Keratinocyte (primary cell): ENCODE measurements around the gene EPB41L4B. TPM values are rescaled to one million over a fixed set of nuclear protein-coding genes. Genes with fewer than 3 reads are reported as not detected.
"Not testable (repeated sequence)": the region's sequence is repeated elsewhere in the genome, so short reads cannot be mapped to it uniquely, and the experiment has no call there.

ENCODE experiments used
- DNase-seq: peaks from one replicate; pipeline ENCODE4 v3.0.0-alpha.2; 2011; ENCODE audit warnings: low read depth, missing footprints, low spot score
- FAIRE-seq: peaks from 2 replicates; lab custom pipeline; 2011; peaks lifted over from hg19 to GRCh38; lab: Jason Lieb, UNC
- H2AFZ ChIP-seq: 2 replicates; pipeline ENCODE4 v1.6.0; 2012; ENCODE audit warnings: low read length, control low read depth, inconsistent platforms; ENCODE audit not compliant: control insufficient read depth
- H3K27ac ChIP-seq: 2 replicates; pipeline ENCODE4 v1.5.1; 2011; ENCODE audit warnings: low read length; ENCODE audit not compliant: control insufficient read depth, insufficient read depth
- H3K27me3 ChIP-seq: 3 replicates; pipeline ENCODE4 v1.6.0; 2011; ENCODE audit warnings: low read length; ENCODE audit not compliant: control insufficient read depth, insufficient read depth; ENCODE audit errors: extremely low read depth
- H3K36me3 ChIP-seq, 2 experiments: 2 replicates in 1 of 2; 3 replicates in 1 of 2; pipeline ENCODE4 v1.5.1; 2011; ENCODE audit warnings: low read length in 2 of 2, mild to moderate bottlenecking in 1 of 2; ENCODE audit not compliant: control insufficient read depth in 2 of 2, insufficient read depth in 2 of 2; ENCODE audit errors: extremely low read depth in 1 of 2
- H3K4me1 ChIP-seq: 3 replicates; pipeline ENCODE4 v1.5.1; 2011; ENCODE audit warnings: low read length; ENCODE audit not compliant: control insufficient read depth, insufficient read depth; ENCODE audit errors: extremely low read depth
- H3K4me2 ChIP-seq: 3 replicates; pipeline ENCODE4 v1.6.0; 2011; ENCODE audit warnings: low read depth, low read length; ENCODE audit not compliant: control insufficient read depth, insufficient read depth; ENCODE audit errors: extremely low read depth
- H3K4me3 ChIP-seq, 3 experiments: fragments of 200-600 bp in 1 of 3; sonication (generic) in 1 of 3; 2 replicates in 2 of 3; 3 replicates in 1 of 3; pipeline ENCODE4 v1.5.1; 2011 to 2016; ENCODE audit warnings: low read length in 3 of 3, mild to moderate bottlenecking in 3 of 3, control low read depth in 2 of 3, inconsistent platforms in 1 of 3, low read depth in 1 of 3, mixed read lengths in 1 of 3, mixed run types in 1 of 3, moderate library complexity in 1 of 3; ENCODE audit not compliant: control insufficient read depth in 2 of 3, insufficient read depth in 2 of 3; ENCODE audit errors: extremely low read depth in 1 of 3
- H3K79me2 ChIP-seq: 2 replicates; pipeline ENCODE4 v1.6.0; 2012; ENCODE audit warnings: low read length; ENCODE audit not compliant: control insufficient read depth, insufficient read depth
- H3K9ac ChIP-seq: 3 replicates; pipeline ENCODE4 v1.6.0; 2011; ENCODE audit warnings: low read length; ENCODE audit not compliant: control insufficient read depth, insufficient read depth; ENCODE audit errors: extremely low read depth
- H3K9me1 ChIP-seq: 3 replicates; pipeline ENCODE4 v1.6.0; 2011; ENCODE audit warnings: low read length; ENCODE audit not compliant: control insufficient read depth, insufficient read depth; ENCODE audit errors: extremely low read depth
- H3K9me3 ChIP-seq: 2 replicates; pipeline ENCODE4 v1.5.1; 2012; ENCODE audit warnings: low read depth, low read length; ENCODE audit not compliant: control insufficient read depth
- H4K20me1 ChIP-seq: 3 replicates; pipeline ENCODE4 v1.6.0; 2011; ENCODE audit warnings: low read length; ENCODE audit not compliant: control insufficient read depth, insufficient read depth; ENCODE audit errors: extremely low read depth
- EZH2 ChIP-seq: IDR thresholded peaks from one replicate; pipeline ENCODE4 v1.6.1; 2012; ENCODE audit warnings: inconsistent platforms, mild to moderate bottlenecking, low read length, moderate library complexity
- dilution Hi-C: fragments of 300-500 bp; cut with MboI; formaldehyde crosslinking; loops from one replicate; pipeline ENCODE4 v1.7.0; 2020; ENCODE audit warnings: low sequenced_read_pairs; ENCODE audit not compliant: extremely low pct_ligation_motif_present
- polyA plus RNA-seq, 5 experiments: library from polyadenylated mRNA; depleted of rRNA in 3 of 5; stranded (reverse) in 3 of 5; stranded (forward) in 1 of 5; unstranded in 1 of 5; fragments of >200 nt; gene quantifications; 1 replicate in 1 of 5; 2 replicates in 3 of 5; 3 replicates in 1 of 5; pipeline versions ENCODE4 v1.2.1 to v1.2.3, GENCODE V29; 2011 to 2012; ENCODE audit warnings: missing spikeins in 2 of 5, low read depth in 1 of 5, low replicate concordance in 1 of 5
- TF ChIP-seq, protein P1 (sequence below), 3 experiments: IDR thresholded peaks in 1 of 3; conservative IDR thresholded peaks in 1 of 3; optimal IDR thresholded peaks in 1 of 3; 2 replicates in 2 of 3; 3 replicates in 1 of 3; pipeline versions ENCODE3 to v1.5.1; 2011; ENCODE audit warnings: low read length in 3 of 3, mild to moderate bottlenecking in 3 of 3, moderate library complexity in 2 of 3, control low read depth in 1 of 3, inconsistent platforms in 1 of 3; ENCODE audit not compliant: insufficient read depth in 2 of 3; ENCODE audit errors: extremely low read depth in 1 of 3

Gene EPB41L4B
- polyA plus RNA-seq, 1 donor (not counting 4 experiments of a cell fraction or from before 2014, with no cell fraction given): 13.7 TPM

DNA sequence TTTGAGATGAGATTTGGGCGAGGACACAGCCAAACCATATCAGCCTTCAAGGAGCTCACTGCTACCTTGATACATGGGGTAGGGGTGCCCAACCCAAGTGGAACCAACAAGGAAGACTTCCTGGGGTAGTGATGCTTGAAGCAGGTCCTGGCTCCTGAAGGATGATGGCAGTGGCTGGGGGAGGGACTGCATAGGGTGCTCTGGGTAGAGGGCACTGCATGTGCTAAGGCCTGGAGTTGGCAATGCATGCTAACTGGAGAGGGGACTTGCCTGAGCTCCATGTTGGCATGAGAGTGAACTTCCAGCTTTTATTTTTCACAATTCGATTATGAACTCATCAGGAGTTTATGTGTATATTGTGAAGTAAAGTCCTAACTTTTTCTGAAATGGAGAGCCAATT, 95.2 kb downstream of the EPB41L4B start:
- Histone ChIP-seq H2AFZ (no peak overlapping the region), H3K4me3 (no peak overlapping the region), H3K9me3 (no peaks in the 10 kb centered on the region), H3K36me3 (no peaks in the 10 kb centered on the region), H3K27me3 (peaks cover 3% of the 10 kb centered on the region), H4K20me1 (no peaks in the 10 kb centered on the region), H3K27ac (no peak overlapping the region), H3K4me2 (no peak overlapping the region), H3K79me2 (no peaks in the 10 kb centered on the region), H3K4me1 (no peaks in the 10 kb centered on the region), H3K9ac (no peak overlapping the region), H3K9me1 (no peaks in the 10 kb centered on the region)
- DNase-seq (no peak), FAIRE-seq (no peak)
- dilution Hi-C loops: no loop called here
- TF ChIP-seq EZH2: no peak

DNA sequence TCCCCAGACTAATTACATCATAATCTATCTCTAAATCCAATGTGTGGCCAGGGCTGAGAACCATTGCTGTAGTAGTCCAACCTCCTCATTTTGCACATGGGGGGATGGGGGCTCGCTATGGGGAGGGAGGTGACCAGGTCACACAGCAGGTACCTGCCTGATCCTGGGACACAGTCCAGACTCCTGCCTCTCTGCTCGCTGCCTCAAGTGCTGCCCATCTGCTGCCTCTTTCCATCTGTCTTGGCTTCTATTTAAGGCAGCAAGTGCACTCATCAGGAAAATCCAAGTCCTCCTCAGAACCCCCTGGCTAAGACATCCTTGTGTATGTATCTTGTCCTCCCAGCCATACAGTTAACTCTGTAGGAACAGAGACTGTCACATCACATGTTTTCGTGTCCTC, 96.1 kb downstream of the EPB41L4B start:
- Histone ChIP-seq H3K9me1 (no peaks in the 10 kb centered on the region), H3K79me2 (no peaks in the 10 kb centered on the region), H2AFZ (no peak overlapping the region), H3K27me3 (peaks cover 8% of the 10 kb centered on the region), H3K4me3 (no peak overlapping the region), H3K9me3 (no peaks in the 10 kb centered on the region), H3K27ac (no peak overlapping the region), H4K20me1 (no peaks in the 10 kb centered on the region), H3K4me1 (no peaks in the 10 kb centered on the region), H3K36me3 (no peaks in the 10 kb centered on the region), H3K9ac (no peak overlapping the region), H3K4me2 (no peak overlapping the region)
- TF ChIP-seq EZH2: no peak
- TF ChIP-seq, protein P1, sequence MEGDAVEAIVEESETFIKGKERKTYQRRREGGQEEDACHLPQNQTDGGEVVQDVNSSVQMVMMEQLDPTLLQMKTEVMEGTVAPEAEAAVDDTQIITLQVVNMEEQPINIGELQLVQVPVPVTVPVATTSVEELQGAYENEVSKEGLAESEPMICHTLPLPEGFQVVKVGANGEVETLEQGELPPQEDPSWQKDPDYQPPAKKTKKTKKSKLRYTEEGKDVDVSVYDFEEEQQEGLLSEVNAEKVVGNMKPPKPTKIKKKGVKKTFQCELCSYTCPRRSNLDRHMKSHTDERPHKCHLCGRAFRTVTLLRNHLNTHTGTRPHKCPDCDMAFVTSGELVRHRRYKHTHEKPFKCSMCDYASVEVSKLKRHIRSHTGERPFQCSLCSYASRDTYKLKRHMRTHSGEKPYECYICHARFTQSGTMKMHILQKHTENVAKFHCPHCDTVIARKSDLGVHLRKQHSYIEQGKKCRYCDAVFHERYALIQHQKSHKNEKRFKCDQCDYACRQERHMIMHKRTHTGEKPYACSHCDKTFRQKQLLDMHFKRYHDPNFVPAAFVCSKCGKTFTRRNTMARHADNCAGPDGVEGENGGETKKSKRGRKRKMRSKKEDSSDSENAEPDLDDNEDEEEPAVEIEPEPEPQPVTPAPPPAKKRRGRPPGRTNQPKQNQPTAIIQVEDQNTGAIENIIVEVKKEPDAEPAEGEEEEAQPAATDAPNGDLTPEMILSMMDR (optimal IDR thresholded peaks at IDR 0.05 in 1 of 3, IDR thresholded peaks at IDR 0.05 in 1 of 3, conservative IDR thresholded peaks at IDR 0.05 in 1 of 3; ENCODE audit: extremely low read depth in 1 of 3, insufficient read depth in 2 of 3, low read length in 3 of 3): no peak
- dilution Hi-C loops: no loop called here
- DNase-seq (no peak), FAIRE-seq (no peak)

DNA sequence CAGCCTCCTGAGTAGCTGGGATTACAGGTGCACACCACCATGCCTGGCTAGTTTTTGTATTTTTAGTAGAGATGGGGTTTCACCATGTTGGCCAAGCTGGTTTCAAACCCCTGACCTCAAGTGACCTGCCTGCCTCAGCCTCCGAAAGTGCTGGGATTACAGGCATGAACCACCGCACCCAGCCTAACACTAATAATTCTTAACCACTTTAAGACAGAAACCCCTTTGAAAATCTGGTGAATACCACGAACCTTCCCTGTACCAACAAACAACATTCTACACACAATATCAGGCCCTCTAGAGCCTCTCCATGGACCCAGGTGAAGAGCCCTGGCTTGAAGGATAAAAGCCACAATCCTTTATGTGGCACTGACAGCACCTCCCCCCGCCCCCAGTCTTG, 102.6 kb downstream of the EPB41L4B start:
- H3K27me3 ChIP-seq: peaks cover 20% of the 10 kb centered on the region
- DNase-seq: not testable (repeated sequence)

More for the DNA sequence above, 102.6 kb downstream of the EPB41L4B start:
- H3K9ac ChIP-seq, FAIRE-seq, H2AFZ ChIP-seq, H4K20me1 ChIP-seq, H3K9me3 ChIP-seq, dilution Hi-C loops, H3K4me2 ChIP-seq, H3K4me3 ChIP-seq, H3K36me3 ChIP-seq, H3K9me1 ChIP-seq, H3K79me2 ChIP-seq, H3K27ac ChIP-seq, H3K4me1 ChIP-seq: not testable (repeated sequence)
